Tibial artery (tissue), 4 donors: ENCODE data around the gene KAT14.
"Not testable (repeated sequence)": the region's sequence is repeated elsewhere in the genome, so short reads cannot be mapped to it uniquely, and the experiment has no call there.

Source experiments
- DNase-seq, 2 donors: peaks; one replicate each; pipeline ENCODE4 v3.0.0-alpha.2; 2019
- H3K27ac ChIP-seq, 2 donors: fragments of 200-600 bp; sonication (generic) in 1 of 2; 1 replicate in 1 of 2; 2 replicates in 1 of 2; pipeline ENCODE4 v1.5.1; 2018 to 2019; ENCODE audit warnings: mild to moderate bottlenecking in 1 of 2
- H3K27me3 ChIP-seq, 2 donors: fragments of 200-600 bp; sonication (generic) in 1 of 2; one replicate each; pipeline versions ENCODE4 v1.5.1 to v1.6.0; 2016 to 2019
- H3K36me3 ChIP-seq, 3 donors: fragments of 200-600 bp; sonication (generic) in 2 of 3; one replicate each; pipeline ENCODE4 v1.5.1; 2016 to 2019; ENCODE audit warnings: mild to moderate bottlenecking in 2 of 3
- H3K4me1 ChIP-seq, 4 donors: fragments of 200-600 bp; sonication (generic) in 2 of 4; 1 replicate in 3 of 4; 2 replicates in 1 of 4; pipeline ENCODE4 v1.5.1; 2016 to 2019
- H3K4me3 ChIP-seq, 2 donors: fragments of 200-600 bp; sonication (generic) in 1 of 2; 1 replicate in 1 of 2; 2 replicates in 1 of 2; pipeline ENCODE4 v1.5.1; 2018 to 2019; ENCODE audit warnings: mild to moderate bottlenecking in 2 of 2
- H3K9me3 ChIP-seq, 3 donors: fragments of 200-600 bp; sonication (generic) in 1 of 3; one replicate each; pipeline ENCODE4 v1.5.1; 2016 to 2019
- intact Hi-C: fragments of 100-400 bp; cut with DNase I; formaldehyde crosslinking; loops from one replicate; pipeline ENCODE4 v1.15.0; 2023; ENCODE audit warnings: low total_unique reads
- TF ChIP-seq, protein P1 (sequence below), 2 experiments: fragments of 200-600 bp in 1 of 2; fragments of 450-650 bp in 1 of 2; IDR thresholded peaks; one replicate each; pipeline ENCODE4 v1.5.1; 2017 to 2019; ENCODE audit warnings: antibody characterized with exemption in 2 of 2, mild to moderate bottlenecking in 1 of 2, moderate library complexity in 1 of 2

KAT14 gene

GRCh38 chr20:18092890-18093289 lies 44.8 kb upstream of the KAT14 start:
- Histone ChIP-seq H3K9me3 (no peaks in the 10 kb centered on the region), H3K36me3 (no peaks in the 10 kb centered on the region), H3K4me1 (no peaks in the 10 kb centered on the region), H3K4me3 (no peak overlapping the region), H3K27ac (no peak overlapping the region), H3K27me3 (no peaks in the 10 kb centered on the region)
- intact Hi-C loops = no loop called here
- TF ChIP-seq, protein P1, sequence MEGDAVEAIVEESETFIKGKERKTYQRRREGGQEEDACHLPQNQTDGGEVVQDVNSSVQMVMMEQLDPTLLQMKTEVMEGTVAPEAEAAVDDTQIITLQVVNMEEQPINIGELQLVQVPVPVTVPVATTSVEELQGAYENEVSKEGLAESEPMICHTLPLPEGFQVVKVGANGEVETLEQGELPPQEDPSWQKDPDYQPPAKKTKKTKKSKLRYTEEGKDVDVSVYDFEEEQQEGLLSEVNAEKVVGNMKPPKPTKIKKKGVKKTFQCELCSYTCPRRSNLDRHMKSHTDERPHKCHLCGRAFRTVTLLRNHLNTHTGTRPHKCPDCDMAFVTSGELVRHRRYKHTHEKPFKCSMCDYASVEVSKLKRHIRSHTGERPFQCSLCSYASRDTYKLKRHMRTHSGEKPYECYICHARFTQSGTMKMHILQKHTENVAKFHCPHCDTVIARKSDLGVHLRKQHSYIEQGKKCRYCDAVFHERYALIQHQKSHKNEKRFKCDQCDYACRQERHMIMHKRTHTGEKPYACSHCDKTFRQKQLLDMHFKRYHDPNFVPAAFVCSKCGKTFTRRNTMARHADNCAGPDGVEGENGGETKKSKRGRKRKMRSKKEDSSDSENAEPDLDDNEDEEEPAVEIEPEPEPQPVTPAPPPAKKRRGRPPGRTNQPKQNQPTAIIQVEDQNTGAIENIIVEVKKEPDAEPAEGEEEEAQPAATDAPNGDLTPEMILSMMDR (IDR thresholded peaks at IDR 0.05) = no peak
- DNase-seq = no peak

DNA sequence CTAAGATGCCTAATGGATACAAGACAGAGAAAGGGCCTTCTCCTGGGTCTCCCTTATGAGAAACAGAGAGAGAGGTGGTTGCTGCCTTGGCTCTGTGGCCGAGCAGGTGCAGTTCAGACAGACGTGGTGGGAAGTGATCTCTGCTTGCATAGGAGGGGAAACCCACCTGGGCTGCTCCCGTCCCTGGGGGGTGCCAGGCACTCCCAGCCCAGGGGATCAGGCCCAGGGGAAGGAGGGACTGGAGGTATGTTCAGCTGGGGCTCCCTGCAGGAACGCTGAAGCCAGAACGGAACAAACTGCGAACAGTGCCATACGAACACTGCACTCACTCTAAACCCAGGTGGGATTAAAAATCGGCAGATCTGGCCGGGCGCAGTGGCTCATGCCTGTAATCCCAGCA lies 44.3 kb upstream of the KAT14 start:
- Histone ChIP-seq H3K27me3 (no peaks in the 10 kb centered on the region), H3K9me3 (no peaks in the 10 kb centered on the region), H3K4me1 (no peaks in the 10 kb centered on the region), H3K27ac (no peak overlapping the region), H3K4me3 (no peak overlapping the region), H3K36me3 (no peaks in the 10 kb centered on the region)
- intact Hi-C loops = no loop called here
- no peak for DNase-seq
- TF ChIP-seq, protein P1 (IDR thresholded peaks at IDR 0.05) = no peak

DNA sequence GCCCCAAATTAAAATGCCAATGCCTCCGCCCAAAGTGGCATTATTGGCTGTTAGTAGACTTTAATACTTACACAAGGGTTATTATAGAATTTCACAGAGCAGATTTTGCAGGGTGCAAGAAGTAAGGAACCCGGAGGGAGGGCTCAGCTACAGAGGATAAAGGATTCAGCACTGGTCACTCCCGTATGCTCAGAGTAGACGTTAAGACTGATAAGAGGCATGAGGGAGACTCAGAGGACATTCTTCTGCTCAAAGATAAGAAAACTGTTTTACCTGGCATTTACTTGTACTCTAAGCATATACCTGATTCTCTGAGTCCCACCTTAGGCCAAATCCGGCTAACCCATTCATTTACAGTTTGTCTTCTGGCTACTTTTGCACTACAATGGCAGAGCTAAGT lies 43.5 kb upstream of the KAT14 start:
- H3K4me1 ChIP-seq = no peaks in the 10 kb centered on the region
- H3K36me3 ChIP-seq = no peaks in the 10 kb centered on the region
- H3K27ac ChIP-seq = no peak overlapping the region
- no peak for DNase-seq
- no peak overlapping the region for H3K4me3 ChIP-seq
- intact Hi-C loops = no loop called here
- H3K9me3 ChIP-seq = no peaks in the 10 kb centered on the region
- TF ChIP-seq, protein P1 (IDR thresholded peaks at IDR 0.05) = no peak
- H3K27me3 ChIP-seq = no peaks in the 10 kb centered on the region

- H3K4me3 ChIP-seq, intact Hi-C loops, H3K27me3 ChIP-seq, H3K9me3 ChIP-seq, DNase-seq, H3K27ac ChIP-seq, H3K4me1 ChIP-seq, H3K36me3 ChIP-seq: not testable (repeated sequence)
Observed at GRCh38 chr20:18100569-18100968, 37.1 kb upstream of the KAT14 start.

DNA sequence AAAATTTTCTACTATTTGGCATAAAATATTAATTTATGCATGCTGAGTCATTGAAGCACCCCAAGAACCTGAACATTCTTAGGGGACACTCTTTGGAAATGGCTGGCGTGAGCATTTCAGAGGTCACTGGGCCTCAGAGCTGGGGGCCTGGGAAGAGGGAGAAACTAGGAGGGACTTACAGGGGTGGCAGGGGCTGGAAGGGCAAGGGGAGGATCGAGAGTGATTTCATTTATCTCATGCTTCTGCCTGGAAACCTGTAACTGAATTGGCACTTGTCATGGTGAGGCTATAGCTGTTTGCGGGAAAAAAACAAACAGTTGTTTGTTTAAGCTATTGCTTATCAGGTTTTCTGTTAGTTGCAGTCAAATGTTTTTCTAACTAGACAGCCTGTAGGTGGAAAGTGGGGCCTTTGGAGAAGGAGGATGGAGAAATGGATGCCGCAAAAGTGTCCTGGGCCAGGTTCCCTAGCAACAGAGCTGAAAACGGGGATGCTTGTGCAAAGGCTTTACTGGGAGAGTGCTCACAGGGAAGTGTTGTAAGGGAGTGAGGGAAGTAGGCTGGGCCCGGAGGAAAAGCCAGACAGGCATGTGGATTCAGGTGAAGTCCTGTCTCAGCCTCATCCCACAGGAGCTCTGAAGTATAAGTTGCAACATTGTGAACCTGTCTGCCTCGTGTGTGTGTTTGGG lies 36.4 kb upstream of the KAT14 start:
- H3K36me3 ChIP-seq = no peaks in the 10 kb centered on the region
- H3K4me1 ChIP-seq = no peaks in the 10 kb centered on the region

DNA sequence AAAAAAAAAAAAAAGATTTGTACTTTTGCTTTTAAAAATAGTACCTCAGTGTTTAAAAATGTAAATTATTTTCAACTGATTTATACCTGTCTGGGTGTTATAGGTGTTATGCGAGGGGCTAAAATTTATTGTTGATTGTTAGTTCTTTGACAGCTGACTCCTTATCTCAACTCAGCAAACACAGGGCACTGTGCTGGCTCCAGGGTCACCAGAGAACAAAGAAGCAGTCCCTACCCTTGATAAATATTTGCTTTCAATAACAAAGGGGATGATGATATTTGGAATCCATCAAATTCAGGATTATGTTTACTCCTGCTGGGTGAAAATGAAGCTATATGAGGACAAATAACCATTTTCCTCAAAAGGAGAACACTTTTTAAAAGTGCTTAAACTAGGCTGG lies 34.2 kb upstream of the KAT14 start:
- no peaks in the 10 kb centered on the region for H3K9me3 ChIP-seq
- no peaks in the 10 kb centered on the region for H3K4me1 ChIP-seq
- no peak for DNase-seq
- H3K36me3 ChIP-seq = no peaks in the 10 kb centered on the region
- intact Hi-C loops = no loop called here
- H3K4me3 ChIP-seq = no peak overlapping the region
- no peak overlapping the region for H3K27ac ChIP-seq
- peaks cover 0 to 4% of the 10 kb centered on the region in 2 donors for H3K27me3 ChIP-seq
- TF ChIP-seq, protein P1 (IDR thresholded peaks at IDR 0.05) = no peak

More for the DNA sequence above, 36.4 kb upstream of the KAT14 start:
- H3K9me3 ChIP-seq = no peaks in the 10 kb centered on the region
- intact Hi-C loops = no loop called here
- H3K4me3 ChIP-seq = no peak overlapping the region
- no peak overlapping the region for H3K27ac ChIP-seq
- DNase-seq = no peak
- peaks cover 0 to 4% of the 10 kb centered on the region in 2 donors for H3K27me3 ChIP-seq
- TF ChIP-seq, protein P1 (IDR thresholded peaks at IDR 0.05) = no peak
